Measurements from ENCODE around the gene TESK1.

The TESK1 gene

GRCh38 chr9:35568196-35568595 lies 36.9 kb upstream of the TESK1 start:
- no CpG with 5 or more reads among the region's 4 CpGs for WGBS, 2 donors (ENCODE audit: extremely low coverage in 2 of 2, insufficient read length in 2 of 2, insufficient replicate concordance in 1 of 2)
- Histone ChIP-seq H3K23ac (ENCODE audit: low read depth, low read length, poor library complexity) (no peak overlapping the region), H3K79me1 (ENCODE audit: low read depth, low read length) (no peaks in the 10 kb centered on the region), H3K14ac (ENCODE audit: low read length) (no peak overlapping the region), H2BK12ac (ENCODE audit: low read length) (no peak overlapping the region), H3K18ac (ENCODE audit: low read length) (no peak overlapping the region), H3K9ac (ENCODE audit: low read depth, low read length, poor library complexity) (no peak overlapping the region), H3K4ac (ENCODE audit: low read length) (no peak overlapping the region), H3K36me3 (replicated peaks in 1 of 2; ENCODE audit: control insufficient read depth in 2 of 2, insufficient read depth in 2 of 2, low read length in 2 of 2) (no peaks in the 10 kb centered on the region), H2AK5ac (ENCODE audit: low read depth, low read length) (no peak overlapping the region), H2AFZ (ENCODE audit: low read length) (no peak overlapping the region), H3K9me3 (replicated peaks in 1 of 2; ENCODE audit: control insufficient read depth in 2 of 2, insufficient read depth in 1 of 2, low read depth in 1 of 2, low read length in 2 of 2) (no peaks in the 10 kb centered on the region), H2BK120ac (ENCODE audit: low read depth, low read length) (no peak overlapping the region), H3K4me2 (ENCODE audit: insufficient read depth, low read length, poor library complexity, severe bottlenecking) (no peak overlapping the region), H4K8ac (ENCODE audit: low read depth, low read length) (no peak overlapping the region), H4K91ac (ENCODE audit: low read depth, low read length, poor library complexity) (no peak overlapping the region), H3K27me3 (ENCODE audit: control insufficient read depth in 3 of 3, insufficient read depth in 3 of 3, low read depth in 1 of 3, low read length in 3 of 3) (no peaks in the 10 kb centered on the region), H3K4me1 (ENCODE audit: control insufficient read depth in 2 of 2, insufficient read depth in 1 of 2, low read depth in 1 of 2, low read length in 2 of 2) (peaks cover 3 to 10% of the 10 kb centered on the region in 2 donors), H3K4me3 (ENCODE audit: low read length in 2 of 2) (no peak overlapping the region), H3K27ac (replicated peaks; ENCODE audit: low read length) (no peak overlapping the region), H2BK5ac (ENCODE audit: low read length) (no peak overlapping the region), H2BK15ac (ENCODE audit: low read length) (no peak overlapping the region)
- DNase-seq (ENCODE audit: low spot score), result no peak

- no peak overlapping the region for H3K9ac ChIP-seq (ENCODE audit: low read depth, low read length, poor library complexity)
- H4K91ac ChIP-seq (ENCODE audit: low read depth, low read length, poor library complexity), result no peak overlapping the region
- no peak overlapping the region for H2BK5ac ChIP-seq (ENCODE audit: low read length)
- H3K9me3 ChIP-seq (replicated peaks in 1 of 2; ENCODE audit: control insufficient read depth in 2 of 2, insufficient read depth in 1 of 2, low read depth in 1 of 2, low read length in 2 of 2), result no peaks in the 10 kb centered on the region
- no peaks in the 10 kb centered on the region for H3K27me3 ChIP-seq (ENCODE audit: control insufficient read depth in 3 of 3, insufficient read depth in 3 of 3, low read depth in 1 of 3, low read length in 3 of 3)
- peaks cover 0 to 1% of the 10 kb centered on the region in 2 donors for H3K4me1 ChIP-seq (ENCODE audit: control insufficient read depth in 2 of 2, insufficient read depth in 1 of 2, low read depth in 1 of 2, low read length in 2 of 2)
- H4K8ac ChIP-seq (ENCODE audit: low read depth, low read length), result no peak overlapping the region
- H2AFZ ChIP-seq (ENCODE audit: low read length), result no peak overlapping the region
- H3K36me3 ChIP-seq (replicated peaks in 1 of 2; ENCODE audit: control insufficient read depth in 2 of 2, insufficient read depth in 2 of 2, low read length in 2 of 2), result no peaks in the 10 kb centered on the region
- H2BK15ac ChIP-seq (ENCODE audit: low read length), result no peak overlapping the region
- H3K4ac ChIP-seq (ENCODE audit: low read length), result no peak overlapping the region
- H2BK120ac ChIP-seq (ENCODE audit: low read depth, low read length), result no peak overlapping the region
- H3K4me2 ChIP-seq (ENCODE audit: insufficient read depth, low read length, poor library complexity, severe bottlenecking), result no peak overlapping the region
- WGBS, 2 donors (ENCODE audit: extremely low coverage in 2 of 2, insufficient read length in 2 of 2, insufficient replicate concordance in 1 of 2), result no CpG with 5 or more reads among the region's 5 CpGs
- H3K14ac ChIP-seq (ENCODE audit: low read length), result no peak overlapping the region
- no peak overlapping the region for H3K23ac ChIP-seq (ENCODE audit: low read depth, low read length, poor library complexity)
- no peak overlapping the region for H3K18ac ChIP-seq (ENCODE audit: low read length)
- no peak overlapping the region for H3K27ac ChIP-seq (replicated peaks; ENCODE audit: low read length)
- H3K79me1 ChIP-seq (ENCODE audit: low read depth, low read length), result no peaks in the 10 kb centered on the region
- DNase-seq (ENCODE audit: low spot score), result no peak
- no peak overlapping the region for H2BK12ac ChIP-seq (ENCODE audit: low read length)
- no peak overlapping the region for H3K4me3 ChIP-seq (ENCODE audit: low read length in 2 of 2)
- H2AK5ac ChIP-seq (ENCODE audit: low read depth, low read length), result no peak overlapping the region
These were observed 35.9 kb upstream of the TESK1 start for GRCh38 chr9:35569206-35569605.

GRCh38 chr9:35570709-35571504 lies 34.2 kb upstream of the TESK1 start:
- Histone ChIP-seq H3K9me3 (replicated peaks in 1 of 2; ENCODE audit: control insufficient read depth in 2 of 2, insufficient read depth in 1 of 2, low read depth in 1 of 2, low read length in 2 of 2) (no peaks in the 10 kb centered on the region), H3K27ac (replicated peaks; ENCODE audit: low read length) (no peak overlapping the region), H2BK120ac (ENCODE audit: low read depth, low read length) (no peak overlapping the region), H2BK5ac (ENCODE audit: low read length) (no peak overlapping the region), H4K91ac (ENCODE audit: low read depth, low read length, poor library complexity) (no peak overlapping the region), H3K23ac (ENCODE audit: low read depth, low read length, poor library complexity) (no peak overlapping the region), H3K4me2 (ENCODE audit: insufficient read depth, low read length, poor library complexity, severe bottlenecking) (no peak overlapping the region), H3K18ac (ENCODE audit: low read length) (no peak overlapping the region), H2BK15ac (ENCODE audit: low read length) (no peak overlapping the region), H3K27me3 (ENCODE audit: control insufficient read depth in 3 of 3, insufficient read depth in 3 of 3, low read depth in 1 of 3, low read length in 3 of 3) (no peaks in the 10 kb centered on the region), H3K9ac (ENCODE audit: low read depth, low read length, poor library complexity) (no peak overlapping the region), H3K79me1 (ENCODE audit: low read depth, low read length) (no peaks in the 10 kb centered on the region), H3K4me1 (ENCODE audit: control insufficient read depth in 2 of 2, insufficient read depth in 1 of 2, low read depth in 1 of 2, low read length in 2 of 2) (peaks cover 0 to 1% of the 10 kb centered on the region in 2 donors), H2AFZ (ENCODE audit: low read length) (no peak overlapping the region), H4K8ac (ENCODE audit: low read depth, low read length) (no peak overlapping the region), H3K14ac (ENCODE audit: low read length) (no peak overlapping the region), H3K4me3 (ENCODE audit: low read length in 2 of 2) (no peak overlapping the region), H3K36me3 (replicated peaks in 1 of 2; ENCODE audit: control insufficient read depth in 2 of 2, insufficient read depth in 2 of 2, low read length in 2 of 2) (no peaks in the 10 kb centered on the region), H2AK5ac (ENCODE audit: low read depth, low read length) (no peak overlapping the region), H2BK12ac (ENCODE audit: low read length) (no peak overlapping the region), H3K4ac (ENCODE audit: low read length) (no peak overlapping the region)
- DNase-seq (ENCODE audit: low spot score), result no peak
- WGBS, 2 donors (ENCODE audit: extremely low coverage in 2 of 2, insufficient read length in 2 of 2, insufficient replicate concordance in 1 of 2), result no CpG with 5 or more reads among the region's 6 CpGs

- Histone ChIP-seq H2BK120ac (ENCODE audit: low read depth, low read length) (no peak overlapping the region), H3K27ac (replicated peaks; ENCODE audit: low read length) (no peak overlapping the region), H4K8ac (ENCODE audit: low read depth, low read length) (no peak overlapping the region), H3K9me3 (replicated peaks in 1 of 2; ENCODE audit: control insufficient read depth in 2 of 2, insufficient read depth in 1 of 2, low read depth in 1 of 2, low read length in 2 of 2) (peaks cover 0 to 2% of the 10 kb centered on the region in 2 donors), H3K4ac (ENCODE audit: low read length) (no peak overlapping the region), H3K9ac (ENCODE audit: low read depth, low read length, poor library complexity) (no peak overlapping the region), H2BK12ac (ENCODE audit: low read length) (no peak overlapping the region), H2BK15ac (ENCODE audit: low read length) (no peak overlapping the region), H2AFZ (ENCODE audit: low read length) (no peak overlapping the region), H3K14ac (ENCODE audit: low read length) (no peak overlapping the region), H3K79me1 (ENCODE audit: low read depth, low read length) (no peaks in the 10 kb centered on the region), H3K27me3 (ENCODE audit: control insufficient read depth in 3 of 3, insufficient read depth in 3 of 3, low read depth in 1 of 3, low read length in 3 of 3) (no peaks in the 10 kb centered on the region), H3K4me1 (ENCODE audit: control insufficient read depth in 2 of 2, insufficient read depth in 1 of 2, low read depth in 1 of 2, low read length in 2 of 2) (no peaks in the 10 kb centered on the region), H2AK5ac (ENCODE audit: low read depth, low read length) (no peak overlapping the region), H3K23ac (ENCODE audit: low read depth, low read length, poor library complexity) (no peak overlapping the region), H3K4me3 (ENCODE audit: low read length in 2 of 2) (no peak overlapping the region), H4K91ac (ENCODE audit: low read depth, low read length, poor library complexity) (no peak overlapping the region), H3K36me3 (replicated peaks in 1 of 2; ENCODE audit: control insufficient read depth in 2 of 2, insufficient read depth in 2 of 2, low read length in 2 of 2) (no peaks in the 10 kb centered on the region), H3K4me2 (ENCODE audit: insufficient read depth, low read length, poor library complexity, severe bottlenecking) (no peak overlapping the region), H3K18ac (ENCODE audit: low read length) (no peak overlapping the region), H2BK5ac (ENCODE audit: low read length) (no peak overlapping the region)
- WGBS, 2 donors (ENCODE audit: extremely low coverage in 2 of 2, insufficient read length in 2 of 2, insufficient replicate concordance in 1 of 2), result no CpG with 5 or more reads among the region's 2 CpGs
- no peak for DNase-seq (ENCODE audit: low spot score)
These were observed 30.4 kb upstream of the TESK1 start for GRCh38 chr9:35574578-35575122.

Measured in neuronal stem cell (in vitro differentiated cells).